ENCODE measurements around the gene DRC3. TPM values are rescaled to one million over a fixed set of nuclear protein-coding genes. Genes with fewer than 3 reads are reported as not detected.

DRC3 gene
- total RNA-seq, 4 donors from 2014 or later = 0.60 to 4.6 (median 1.9) TPM

DNA sequence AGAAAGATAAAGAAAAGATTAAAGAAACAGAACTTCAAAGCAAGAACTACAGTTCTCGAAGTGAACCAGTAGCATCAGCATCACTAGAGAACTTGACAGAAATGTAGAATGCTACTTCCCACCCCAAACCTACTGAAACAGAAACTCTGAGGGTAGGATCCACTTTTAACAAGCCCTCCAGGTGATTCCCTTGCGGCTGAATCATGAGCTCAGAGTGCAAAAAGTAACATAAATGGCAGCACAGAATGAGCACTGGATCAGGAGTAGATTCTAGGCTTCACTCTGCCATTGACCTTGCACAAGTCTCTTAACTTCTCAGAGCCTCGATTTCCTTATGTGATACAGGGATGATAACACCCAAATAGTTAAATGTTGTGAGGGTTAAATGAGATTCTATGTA lies 6.3 kb upstream of the DRC3 start:
- no peak for DNase-seq (ENCODE audit: low spot score)
- ATAC-seq (ENCODE audit: low FRiP score) = no peak

DNA sequence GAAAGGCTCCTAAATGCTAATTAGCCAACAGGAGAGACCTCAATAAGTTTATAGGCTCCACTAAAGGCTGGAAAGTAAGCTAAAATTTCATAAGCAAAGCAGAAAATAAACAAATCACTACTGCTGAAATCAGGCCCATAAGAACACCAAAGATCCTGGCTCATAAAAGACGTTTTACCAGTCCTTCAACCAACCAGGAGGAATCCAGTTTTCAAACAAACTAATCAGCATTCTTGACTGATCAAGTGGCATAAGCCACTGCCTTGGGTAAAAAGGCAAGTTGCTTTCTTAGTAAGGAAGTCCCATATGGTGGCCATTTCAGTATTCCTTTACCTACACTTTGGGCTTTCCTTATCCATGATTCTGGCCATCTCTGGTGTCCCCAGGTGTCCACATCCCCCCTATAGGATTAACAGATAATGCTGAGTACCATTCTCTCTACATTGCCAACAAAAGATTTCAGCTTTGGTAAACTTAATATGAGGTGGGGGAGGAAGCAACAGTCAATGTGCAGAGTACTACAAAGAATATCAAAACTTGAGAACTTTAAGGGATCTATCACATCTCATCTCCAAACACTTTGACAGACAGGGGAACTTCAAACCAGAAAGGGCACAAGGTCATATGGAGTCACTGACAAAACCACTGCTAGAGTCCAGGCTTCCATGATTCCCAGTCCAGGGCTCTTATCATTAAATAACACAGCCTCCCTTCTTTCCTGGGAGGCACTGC lies 1.8 kb upstream of the DRC3 start:
- DNase-seq (ENCODE audit: low spot score) (no peak), ATAC-seq (ENCODE audit: low FRiP score) (no peak)
- TF ChIP-seq, protein P1, sequence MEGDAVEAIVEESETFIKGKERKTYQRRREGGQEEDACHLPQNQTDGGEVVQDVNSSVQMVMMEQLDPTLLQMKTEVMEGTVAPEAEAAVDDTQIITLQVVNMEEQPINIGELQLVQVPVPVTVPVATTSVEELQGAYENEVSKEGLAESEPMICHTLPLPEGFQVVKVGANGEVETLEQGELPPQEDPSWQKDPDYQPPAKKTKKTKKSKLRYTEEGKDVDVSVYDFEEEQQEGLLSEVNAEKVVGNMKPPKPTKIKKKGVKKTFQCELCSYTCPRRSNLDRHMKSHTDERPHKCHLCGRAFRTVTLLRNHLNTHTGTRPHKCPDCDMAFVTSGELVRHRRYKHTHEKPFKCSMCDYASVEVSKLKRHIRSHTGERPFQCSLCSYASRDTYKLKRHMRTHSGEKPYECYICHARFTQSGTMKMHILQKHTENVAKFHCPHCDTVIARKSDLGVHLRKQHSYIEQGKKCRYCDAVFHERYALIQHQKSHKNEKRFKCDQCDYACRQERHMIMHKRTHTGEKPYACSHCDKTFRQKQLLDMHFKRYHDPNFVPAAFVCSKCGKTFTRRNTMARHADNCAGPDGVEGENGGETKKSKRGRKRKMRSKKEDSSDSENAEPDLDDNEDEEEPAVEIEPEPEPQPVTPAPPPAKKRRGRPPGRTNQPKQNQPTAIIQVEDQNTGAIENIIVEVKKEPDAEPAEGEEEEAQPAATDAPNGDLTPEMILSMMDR (IDR thresholded peaks at IDR 0.05) = no peak

More for the DNA sequence above, 6.3 kb upstream of the DRC3 start:
- TF ChIP-seq, protein P1 (IDR thresholded peaks at IDR 0.05) = no peak

DNA sequence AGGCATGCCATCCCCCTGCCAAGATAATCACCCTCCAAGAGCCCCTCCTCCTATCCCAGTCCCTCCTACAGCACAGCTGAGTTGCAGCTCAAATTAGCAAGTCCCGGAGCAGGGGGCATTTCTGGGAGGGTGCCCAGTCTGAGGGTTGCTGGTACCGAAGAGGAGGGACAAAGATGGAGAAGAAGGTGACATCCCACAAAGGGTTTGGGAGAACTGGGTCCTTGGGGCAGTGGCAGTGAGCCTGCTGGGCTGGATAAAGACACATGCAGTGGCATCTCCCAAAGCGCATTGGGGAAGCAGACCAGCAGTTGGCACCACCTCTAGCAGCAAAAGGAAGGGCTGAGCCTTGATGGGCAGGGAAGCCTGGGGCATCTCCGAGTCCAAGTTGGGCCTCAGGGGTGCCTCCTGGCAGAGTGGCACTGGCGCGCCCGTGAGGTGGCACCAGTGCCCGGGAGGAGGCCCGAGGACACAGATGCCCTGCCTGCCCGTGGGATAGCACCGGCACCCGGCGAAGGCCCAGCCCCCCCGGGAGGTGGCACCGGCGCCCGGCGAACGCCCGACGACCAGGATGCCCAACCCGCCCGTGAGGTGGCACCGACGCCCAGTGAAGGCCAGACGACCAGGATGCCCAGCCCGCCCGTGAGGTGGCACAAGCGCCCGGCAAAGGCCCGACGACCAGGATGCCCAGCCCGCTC lies 1.1 kb upstream of the DRC3 start:
- DNase-seq (ENCODE audit: low spot score) (no peak), ATAC-seq (ENCODE audit: low FRiP score) (no peak)
- TF ChIP-seq, protein P1 (IDR thresholded peaks at IDR 0.05) = no peak

DNA sequence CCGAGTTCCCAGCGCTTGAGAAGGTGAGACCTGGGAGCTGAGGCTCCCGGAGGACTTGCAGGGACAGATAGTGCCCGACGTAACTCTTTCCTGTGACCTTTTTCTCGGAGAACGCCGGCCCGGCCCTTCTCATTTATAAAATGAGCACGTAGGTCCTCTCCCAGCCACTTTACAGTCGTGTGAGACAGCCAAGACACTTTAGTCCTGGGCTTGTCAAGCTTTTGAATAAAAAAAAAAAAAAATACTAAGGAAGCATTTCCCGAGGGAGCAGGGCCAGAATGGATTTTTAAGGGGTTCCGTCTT lies 241 bp downstream of the DRC3 start:
- no peak for ATAC-seq (ENCODE audit: low FRiP score)
- TF ChIP-seq, protein P1 (IDR thresholded peaks at IDR 0.05) = no peak

DNA sequence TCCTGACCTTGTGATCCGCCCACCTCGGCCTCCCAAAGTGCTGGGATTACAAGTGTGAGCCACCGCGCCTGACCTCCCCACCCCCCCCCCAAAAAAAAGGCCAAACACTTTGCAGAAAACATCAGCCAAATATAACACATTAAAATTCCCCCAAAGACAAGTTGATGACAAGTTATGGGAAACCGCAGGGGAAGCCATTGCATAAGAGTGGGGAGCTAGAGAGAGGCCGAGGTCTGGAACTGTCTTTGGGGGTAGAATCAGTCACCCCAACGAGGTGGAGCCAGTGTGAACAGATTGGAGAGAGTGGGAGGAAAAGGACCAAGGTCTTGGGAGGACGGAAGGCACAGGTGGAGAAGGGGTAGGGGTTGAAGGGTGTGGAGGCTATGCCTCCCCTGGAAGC lies 2.8 kb downstream of the DRC3 start:
- no peak for ATAC-seq (ENCODE audit: low FRiP score)
- DNase-seq (ENCODE audit: low spot score) = no peak
- TF ChIP-seq, protein P1 (IDR thresholded peaks at IDR 0.05) = no peak

More for the DNA sequence above, 241 bp downstream of the DRC3 start:
- DNase-seq (ENCODE audit: low spot score) = no peak

DNA sequence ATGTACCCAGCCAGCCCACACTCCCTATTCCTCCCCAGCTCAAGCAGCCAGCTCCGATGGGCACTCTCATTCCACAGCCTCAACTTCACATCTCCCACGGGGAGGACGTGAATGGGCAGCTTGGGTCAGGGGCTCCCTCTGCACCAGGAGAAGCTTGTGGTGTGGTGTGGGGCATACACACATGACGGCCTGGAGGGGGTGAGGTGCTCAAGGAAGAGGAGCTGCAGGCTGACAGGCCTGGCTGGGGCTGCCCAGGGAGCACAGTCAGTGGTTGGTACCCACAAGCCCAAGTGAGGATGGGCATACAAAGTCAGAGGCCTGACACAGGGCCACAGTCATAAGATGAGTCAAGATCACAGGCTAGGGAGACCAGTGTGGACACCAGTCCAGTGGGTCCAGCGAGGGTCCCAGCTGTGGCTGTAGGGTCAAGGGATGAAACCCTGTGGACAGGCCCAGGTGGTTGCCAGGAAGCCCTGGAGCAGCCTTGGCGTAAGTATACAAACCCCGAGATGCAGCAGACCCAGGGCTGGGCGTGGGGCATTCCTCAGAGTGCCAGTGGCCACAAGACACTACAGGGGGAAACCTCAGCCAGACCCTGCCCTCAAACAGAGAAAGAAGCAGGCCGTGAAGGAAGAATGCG lies 4.4 kb downstream of the DRC3 start:
- DNase-seq (ENCODE audit: low spot score) = no peak
- ATAC-seq (ENCODE audit: low FRiP score) = no peak
- TF ChIP-seq, protein P1 (IDR thresholded peaks at IDR 0.05) = no peak
